K562 (cell line): ENCODE data around the gene RPTOR. TPM values are rescaled to one million over a fixed set of nuclear protein-coding genes. Genes with fewer than 3 reads are reported as not detected.
A peak's percentile ranks its signal among the peaks of the same experiment; 100 is the strongest.

Source experiments
- ATAC-seq: fragments of 200-7000 bp; cut with Tn5 transposase; 3 replicates; pipeline ENCODE4 v1.9.1; 2020; ENCODE audit warnings: moderate library complexity
- BruUV-seq: library from RNA; stranded (reverse); fragments of 400-500 nt; replicated peaks from 2 replicates; lab custom pipeline; 2021; lab: Mats Ljungman, UMichigan
- CTCF ChIA-PET: fragments of 300-600 bp; formaldehyde crosslinking; extraction: SDS; loops from one replicate; lab custom pipeline; 2021; ENCODE audit warnings: low intra/inter-chr PET ratio; lab: Yijun Ruan, JAX
- POLR2A ChIA-PET: fragments of 300-600, 350-650 bp; sonication (Branson Sonifier 250); formaldehyde crosslinking; extraction: SDS; loops from one replicate; lab custom pipeline; 2021; ENCODE audit warnings: antibody characterized with exemption, inconsistent platforms; lab: Yijun Ruan, JAX
- DNase-seq, 4 experiments: peaks; one replicate each; pipeline versions ENCODE4 v3.0.0 to v3.0.0-alpha.2; 2011 to 2018; ENCODE audit warnings: low spot score in 3 of 4, mixed read lengths in 3 of 4; ENCODE audit errors: extremely low read depth in 1 of 4
- FAIRE-seq: peaks from 2 replicates; lab custom pipeline; 2011; peaks lifted over from hg19 to GRCh38; lab: Jason Lieb, UNC
- H2AFZ ChIP-seq: 2 replicates; pipeline ENCODE4 v1.6.0; 2011; ENCODE audit warnings: low read depth, low read length, control low read depth, inconsistent platforms
- H3K27ac ChIP-seq: fragments of 200-600 bp; 3 replicates; pipeline ENCODE4 v1.8.0; 2011; ENCODE audit warnings: low read depth, mild to moderate bottlenecking, control low read depth, inconsistent platforms, low read length, moderate library complexity, mixed read lengths; ENCODE audit errors: extremely low read depth
- H3K27me3 ChIP-seq, 2 experiments: fragments of 300-600 bp in 1 of 2; 2 replicates in 1 of 2; 3 replicates in 1 of 2; pipeline versions ENCODE4 v1.6.0 to v1.8.0; 2011; ENCODE audit warnings: inconsistent platforms in 2 of 2, low read length in 2 of 2, mild to moderate bottlenecking in 1 of 2, mixed read lengths in 1 of 2, moderate library complexity in 1 of 2; ENCODE audit not compliant: control insufficient read depth in 2 of 2, insufficient read depth in 2 of 2
- H3K36me3 ChIP-seq: fragments of 300-600 bp; 3 replicates; pipeline ENCODE4 v1.8.0; 2011; ENCODE audit warnings: mild to moderate bottlenecking, low read length, inconsistent platforms; ENCODE audit not compliant: control insufficient read depth, insufficient read depth
- H3K4me1 ChIP-seq, 2 experiments: fragments of 200-600 bp in 1 of 2; replicated peaks in 1 of 2; 2 replicates in 1 of 2; 3 replicates in 1 of 2; pipeline versions ENCODE4 v1.5.1 to v1.8.0; 2011; ENCODE audit warnings: inconsistent platforms in 2 of 2, low read length in 2 of 2, mild to moderate bottlenecking in 1 of 2, mixed read lengths in 1 of 2, moderate library complexity in 1 of 2; ENCODE audit not compliant: control insufficient read depth in 2 of 2, insufficient read depth in 2 of 2
- H3K4me2 ChIP-seq: 2 replicates; pipeline ENCODE4 v1.6.1; 2011; ENCODE audit warnings: low read length, control low read depth, inconsistent platforms, mixed read lengths; ENCODE audit not compliant: insufficient read depth
- H3K4me3 ChIP-seq: fragments of 200-600 bp; sonication (generic), shearing (Covaris generic); 2 replicates; pipeline ENCODE4 v1.5.1; 2016; ENCODE audit warnings: control low read depth, inconsistent platforms
- H3K79me2 ChIP-seq: fragments of 200-600 bp; 3 replicates; pipeline ENCODE4 v1.8.0; 2011; ENCODE audit warnings: low read length, inconsistent platforms; ENCODE audit not compliant: control insufficient read depth, insufficient read depth
- H3K9ac ChIP-seq, 2 experiments: 2 replicates each; pipeline versions ENCODE4 v1.6.0 to v1.6.1; 2011; ENCODE audit warnings: low read depth in 2 of 2, low read length in 2 of 2, control low read depth in 1 of 2, inconsistent platforms in 1 of 2, mild to moderate bottlenecking in 1 of 2, mixed read lengths in 1 of 2; ENCODE audit not compliant: insufficient read depth in 1 of 2
- H3K9me1 ChIP-seq: one replicate; pipeline ENCODE4 v1.6.0; 2011; ENCODE audit warnings: inconsistent platforms, mild to moderate bottlenecking, low read length, moderate library complexity; ENCODE audit not compliant: control insufficient read depth, insufficient read depth
- H3K9me3 ChIP-seq: replicated peaks from 2 replicates; pipeline ENCODE4 v1.5.1; 2011; ENCODE audit warnings: low read depth, low read length, inconsistent platforms; ENCODE audit not compliant: control insufficient read depth, insufficient read depth
- H4K20me1 ChIP-seq: replicated peaks from 2 replicates; pipeline ENCODE4 v1.6.1; 2011; ENCODE audit warnings: low read length, inconsistent platforms, mixed read lengths; ENCODE audit not compliant: control insufficient read depth, insufficient read depth
- BRCA1 ChIP-seq, 2 experiments: fragments of 450-650 bp in 1 of 2; sonication (generic) in 1 of 2; formaldehyde crosslinking in 1 of 2; IDR thresholded peaks; 2 replicates each; pipeline versions ENCODE4 v1.5.0 to v1.6.1; 2017 to 2020; ENCODE audit warnings: mild to moderate bottlenecking in 1 of 2, missing genetic modification reagents in 1 of 2
- COPS2 ChIP-seq: fragments of 450-650 bp; conservative IDR thresholded peaks from 2 replicates; pipeline ENCODE4 v1.6.1; 2016; ENCODE audit warnings: mild to moderate bottlenecking, moderate library complexity
- RBBP5 ChIP-seq: fragments of 200-600 bp; sonication (generic); IDR thresholded peaks from 2 replicates; pipeline ENCODE4 v1.6.1; 2012; ENCODE audit warnings: borderline replicate concordance, mild to moderate bottlenecking, low read length, control low read depth, inconsistent platforms; ENCODE audit not compliant: insufficient read depth, poor library complexity, severe bottlenecking
- STAG1 ChIP-seq: sonication (generic); formaldehyde crosslinking; IDR thresholded peaks from 2 replicates; pipeline ENCODE4 v1.5.0; 2020; ENCODE audit warnings: missing genetic modification reagents, borderline replicate concordance
- TBL1XR1 ChIP-seq, 2 experiments: IDR thresholded peaks; 2 replicates each; pipeline ENCODE4 v1.6.1; 2012; ENCODE audit warnings: improper control_type of control experiment in 2 of 2, low read length in 2 of 2, mild to moderate bottlenecking in 1 of 2
- WHSC1 ChIP-seq: IDR thresholded peaks from one replicate; pipeline ENCODE4 v1.6.1; 2012; ENCODE audit warnings: low read length, control low read depth, inconsistent platforms
- WGBS: fragments of 100-300 bp; shearing (Covaris generic); methylation state at CpG from one replicate; pipeline ENCODE4 v1.1.6; 2016; ENCODE audit warnings: low coverage, mixed read lengths; ENCODE audit not compliant: insufficient coverage; ENCODE audit errors: missing lambda C conversion rate; 5-methylcytosine and 5-hydroxymethylcytosine counted together
- in situ Hi-C: fragments of 300-500 bp; cut with MboI; formaldehyde crosslinking; loops from 4 replicates; pipeline ENCODE4 v1.15.0; 2018; ENCODE audit warnings: inconsistent platforms, mixed read lengths
- intact Hi-C: fragments of 100-400 bp; cut with micrococcal nuclease; formaldehyde crosslinking; loops from 2 replicates; pipeline ENCODE4 v1.14.2; 2022
- polyA plus RNA-seq, 8 experiments: library from polyadenylated mRNA; depleted of rRNA in 4 of 8; stranded (reverse) in 5 of 8; unstranded in 3 of 8; fragments of >200 nt; fragmentation: Nextera tagmentation in 2 of 8; fragmentation: Illumina TruSeq in 1 of 8; extraction: Ambion mirVana in 2 of 8; extraction: Trizol in 1 of 8; gene quantifications; 2 replicates each; pipeline versions ENCODE4 v1.2.1 to v1.2.3, GENCODE V29; 2011 to 2014; ENCODE audit warnings: inconsistent platforms in 1 of 8, missing spikeins in 1 of 8
- total RNA-seq, 7 experiments: library from RNA; depleted of rRNA in 6 of 7; stranded (reverse); fragments of >200 nt in 6 of 7; fragmentation: Illumina TruSeq in 2 of 7; extraction: Trizol in 2 of 7; gene quantifications; 2 replicates each; pipeline versions ENCODE4 v1.2.1 to v1.2.3, GENCODE V29; 2011 to 2021; ENCODE audit warnings: low replicate concordance in 1 of 7
- TF ChIP-seq, protein P1 (sequence below): fragments of 450-650 bp; IDR thresholded peaks from 2 replicates; pipeline ENCODE4 v1.6.1; 2016; ENCODE audit warnings: low read depth
- TF ChIP-seq, protein P2 (sequence below): fragments of 450-650 bp; IDR thresholded peaks from 2 replicates; pipeline ENCODE4 v1.6.1; 2016; ENCODE audit warnings: borderline replicate concordance
- TF ChIP-seq, protein P3 (sequence below): fragments of 450-650 bp; IDR thresholded peaks from 2 replicates; pipeline ENCODE4 v1.6.1; 2016

Gene RPTOR
- total and polyA plus RNA-seq, 9 of the 15 experiments (the other 6 are each of a cell fraction or from before 2014, with no cell fraction given) = 0.24 to 54.1 (median 10.2) TPM

DNA sequence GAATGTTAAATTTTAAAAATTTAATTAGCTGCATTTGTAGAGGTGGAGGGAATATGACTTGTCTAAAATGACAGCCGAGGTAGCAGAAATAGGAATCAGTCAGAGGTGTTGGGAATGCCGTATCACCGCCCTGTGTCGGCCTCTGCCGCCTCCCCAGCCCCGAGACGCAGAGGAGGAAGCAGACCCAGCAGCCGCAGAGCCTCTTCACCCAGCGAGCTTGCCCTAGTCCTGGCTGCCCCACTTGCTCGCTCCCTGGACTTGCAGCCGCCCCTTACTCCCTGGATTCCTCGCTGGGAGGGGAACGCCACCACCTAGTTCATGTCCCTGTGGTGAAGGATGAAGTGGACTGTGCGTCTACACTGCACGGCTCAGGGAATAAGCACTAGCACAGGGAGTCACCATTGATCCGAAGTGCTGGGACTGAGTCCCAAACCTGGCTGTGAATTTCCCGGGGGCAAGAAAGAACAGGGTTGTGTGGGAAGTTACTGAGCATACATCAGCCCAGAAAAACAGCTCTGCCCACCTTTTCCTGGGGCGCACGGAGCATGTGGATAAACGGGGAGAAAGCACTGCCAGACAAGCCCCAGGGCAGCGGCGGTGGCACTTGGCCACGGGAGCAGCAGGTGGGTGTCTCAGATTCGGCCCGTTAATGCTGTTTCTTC is 76.8 kb downstream of the RPTOR start:
- WGBS = 59% methylated on average over 22 of the region's 25 CpGs
- no peak for TF ChIP-seq COPS2
- TF ChIP-seq, protein P1, sequence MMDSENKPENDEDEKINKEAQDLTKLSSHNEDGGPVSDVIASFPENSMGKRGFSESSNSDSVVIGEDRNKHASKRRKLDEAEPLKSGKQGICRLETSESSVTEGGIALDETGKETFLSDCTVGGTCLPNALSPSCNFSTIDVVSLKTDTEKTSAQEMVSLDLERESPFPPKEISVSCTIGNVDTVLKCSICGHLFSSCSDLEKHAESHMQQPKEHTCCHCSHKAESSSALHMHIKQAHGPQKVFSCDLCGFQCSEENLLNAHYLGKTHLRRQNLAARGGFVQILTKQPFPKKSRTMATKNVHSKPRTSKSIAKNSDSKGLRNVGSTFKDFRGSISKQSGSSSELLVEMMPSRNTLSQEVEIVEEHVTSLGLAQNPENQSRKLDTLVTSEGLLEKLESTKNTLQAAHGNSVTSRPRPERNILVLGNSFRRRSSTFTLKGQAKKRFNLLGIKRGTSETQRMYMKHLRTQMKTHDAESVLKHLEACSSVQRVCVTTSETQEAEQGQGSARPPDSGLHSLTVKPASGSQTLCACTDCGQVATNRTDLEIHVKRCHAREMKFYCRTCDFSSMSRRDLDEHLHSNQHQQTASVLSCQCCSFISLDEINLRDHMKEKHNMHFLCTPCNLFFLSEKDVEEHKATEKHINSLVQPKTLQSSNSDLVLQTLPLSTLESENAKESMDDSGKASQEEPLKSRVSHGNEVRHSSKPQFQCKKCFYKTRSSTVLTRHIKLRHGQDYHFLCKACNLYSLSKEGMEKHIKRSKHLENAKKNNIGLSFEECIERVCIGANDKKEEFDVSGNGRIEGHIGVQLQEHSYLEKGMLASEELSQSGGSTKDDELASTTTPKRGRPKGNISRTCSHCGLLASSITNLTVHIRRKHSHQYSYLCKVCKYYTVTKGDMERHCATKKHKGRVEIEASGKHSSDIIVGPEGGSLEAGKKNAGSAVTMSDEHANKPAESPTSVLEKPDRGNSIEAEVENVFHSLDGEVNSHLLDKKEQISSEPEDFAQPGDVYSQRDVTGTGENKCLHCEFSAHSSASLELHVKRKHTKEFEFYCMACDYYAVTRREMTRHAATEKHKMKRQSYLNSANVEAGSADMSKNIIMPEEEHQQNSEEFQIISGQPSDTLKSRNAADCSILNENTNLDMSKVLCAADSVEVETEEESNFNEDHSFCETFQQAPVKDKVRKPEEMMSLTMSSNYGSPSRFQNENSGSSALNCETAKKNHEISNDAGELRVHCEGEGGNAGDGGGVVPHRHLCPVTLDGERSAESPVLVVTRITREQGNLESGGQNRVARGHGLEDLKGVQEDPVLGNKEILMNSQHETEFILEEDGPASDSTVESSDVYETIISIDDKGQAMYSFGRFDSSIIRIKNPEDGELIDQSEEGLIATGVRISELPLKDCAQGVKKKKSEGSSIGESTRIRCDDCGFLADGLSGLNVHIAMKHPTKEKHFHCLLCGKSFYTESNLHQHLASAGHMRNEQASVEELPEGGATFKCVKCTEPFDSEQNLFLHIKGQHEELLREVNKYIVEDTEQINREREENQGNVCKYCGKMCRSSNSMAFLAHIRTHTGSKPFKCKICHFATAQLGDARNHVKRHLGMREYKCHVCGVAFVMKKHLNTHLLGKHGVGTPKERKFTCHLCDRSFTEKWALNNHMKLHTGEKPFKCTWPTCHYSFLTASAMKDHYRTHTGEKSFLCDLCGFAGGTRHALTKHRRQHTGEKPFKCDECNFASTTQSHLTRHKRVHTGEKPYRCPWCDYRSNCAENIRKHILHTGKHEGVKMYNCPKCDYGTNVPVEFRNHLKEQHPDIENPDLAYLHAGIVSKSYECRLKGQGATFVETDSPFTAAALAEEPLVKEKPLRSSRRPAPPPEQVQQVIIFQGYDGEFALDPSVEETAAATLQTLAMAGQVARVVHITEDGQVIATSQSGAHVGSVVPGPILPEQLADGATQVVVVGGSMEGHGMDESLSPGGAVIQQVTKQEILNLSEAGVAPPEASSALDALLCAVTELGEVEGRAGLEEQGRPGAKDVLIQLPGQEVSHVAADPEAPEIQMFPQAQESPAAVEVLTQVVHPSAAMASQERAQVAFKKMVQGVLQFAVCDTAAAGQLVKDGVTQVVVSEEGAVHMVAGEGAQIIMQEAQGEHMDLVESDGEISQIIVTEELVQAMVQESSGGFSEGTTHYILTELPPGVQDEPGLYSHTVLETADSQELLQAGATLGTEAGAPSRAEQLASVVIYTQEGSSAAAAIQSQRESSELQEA = no peak
- TF ChIP-seq, protein P2, sequence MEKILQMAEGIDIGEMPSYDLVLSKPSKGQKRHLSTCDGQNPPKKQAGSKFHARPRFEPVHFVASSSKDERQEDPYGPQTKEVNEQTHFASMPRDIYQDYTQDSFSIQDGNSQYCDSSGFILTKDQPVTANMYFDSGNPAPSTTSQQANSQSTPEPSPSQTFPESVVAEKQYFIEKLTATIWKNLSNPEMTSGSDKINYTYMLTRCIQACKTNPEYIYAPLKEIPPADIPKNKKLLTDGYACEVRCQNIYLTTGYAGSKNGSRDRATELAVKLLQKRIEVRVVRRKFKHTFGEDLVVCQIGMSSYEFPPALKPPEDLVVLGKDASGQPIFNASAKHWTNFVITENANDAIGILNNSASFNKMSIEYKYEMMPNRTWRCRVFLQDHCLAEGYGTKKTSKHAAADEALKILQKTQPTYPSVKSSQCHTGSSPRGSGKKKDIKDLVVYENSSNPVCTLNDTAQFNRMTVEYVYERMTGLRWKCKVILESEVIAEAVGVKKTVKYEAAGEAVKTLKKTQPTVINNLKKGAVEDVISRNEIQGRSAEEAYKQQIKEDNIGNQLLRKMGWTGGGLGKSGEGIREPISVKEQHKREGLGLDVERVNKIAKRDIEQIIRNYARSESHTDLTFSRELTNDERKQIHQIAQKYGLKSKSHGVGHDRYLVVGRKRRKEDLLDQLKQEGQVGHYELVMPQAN = no peak
- TF ChIP-seq RBBP5 = peak; percentile 31
- TF ChIP-seq TBL1XR1 (IDR thresholded peaks at IDR 0.05; ENCODE audit: low read length in 2 of 2) = no peak
- TF ChIP-seq WHSC1 = no peak
- 0 out of 2 replicates have a peak, but pooled peaks have one; percentile 13 for TF ChIP-seq STAG1 (CRISPR knock-in tag)
- no peak for TF ChIP-seq BRCA1 (IDR thresholded peaks at IDR 0.05)
- TF ChIP-seq BRCA1 (CRISPR knock-in tag; IDR thresholded peaks at IDR 0.05) = no peak
- TF ChIP-seq, protein P3, sequence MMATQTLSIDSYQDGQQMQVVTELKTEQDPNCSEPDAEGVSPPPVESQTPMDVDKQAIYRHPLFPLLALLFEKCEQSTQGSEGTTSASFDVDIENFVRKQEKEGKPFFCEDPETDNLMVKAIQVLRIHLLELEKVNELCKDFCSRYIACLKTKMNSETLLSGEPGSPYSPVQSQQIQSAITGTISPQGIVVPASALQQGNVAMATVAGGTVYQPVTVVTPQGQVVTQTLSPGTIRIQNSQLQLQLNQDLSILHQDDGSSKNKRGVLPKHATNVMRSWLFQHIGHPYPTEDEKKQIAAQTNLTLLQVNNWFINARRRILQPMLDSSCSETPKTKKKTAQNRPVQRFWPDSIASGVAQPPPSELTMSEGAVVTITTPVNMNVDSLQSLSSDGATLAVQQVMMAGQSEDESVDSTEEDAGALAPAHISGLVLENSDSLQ = no peak
- H3K27me3 ChIP-seq = no peaks in the 10 kb centered on the region
- BruUV-seq = no TSS peak
- H3K4me3 ChIP-seq = no peak overlapping the region
- CTCF ChIA-PET = no interaction called here
- peaks cover 4% of the 10 kb centered on the region for H3K36me3 ChIP-seq
- H3K9me1 ChIP-seq = no peaks in the 10 kb centered on the region
- in situ Hi-C loops = no loop called here
- H3K9ac ChIP-seq = peak overlapping the region in 1 of 2 experiments; percentile 80; a peak in 2 of 4 replicates
- ATAC-seq = peak; percentile 47
- H4K20me1 ChIP-seq = peaks cover 12% of the 10 kb centered on the region; the same call in 1 of the 2 replicates
- peaks cover 7 to 9% of the 10 kb centered on the region in 2 experiments; a peak in 4 of 5 replicates for H3K4me1 ChIP-seq
- no peak overlapping the region for H2AFZ ChIP-seq
- no peak overlapping the region for H3K27ac ChIP-seq
- H3K4me2 ChIP-seq = no peak overlapping the region
- intact Hi-C loops = no loop called here
- POLR2A ChIA-PET = interaction anchor here (0.5 to 1.1 kb wide), 3 partner anchors 10 to 421 kb away, joined by 3 to 4 read pairs (median 3); no protein-coding TSS in a partner anchor
- peaks cover 52% of the 10 kb centered on the region for H3K79me2 ChIP-seq
- H3K9me3 ChIP-seq = no peaks in the 10 kb centered on the region
- no peak for FAIRE-seq
- no peak for DNase-seq
